ENCODE data around the gene MAPK14.
"Not testable (repeated sequence)": the region's sequence is repeated elsewhere in the genome, so short reads cannot be mapped to it uniquely, and the experiment has no call there.

Gene MAPK14

DNA sequence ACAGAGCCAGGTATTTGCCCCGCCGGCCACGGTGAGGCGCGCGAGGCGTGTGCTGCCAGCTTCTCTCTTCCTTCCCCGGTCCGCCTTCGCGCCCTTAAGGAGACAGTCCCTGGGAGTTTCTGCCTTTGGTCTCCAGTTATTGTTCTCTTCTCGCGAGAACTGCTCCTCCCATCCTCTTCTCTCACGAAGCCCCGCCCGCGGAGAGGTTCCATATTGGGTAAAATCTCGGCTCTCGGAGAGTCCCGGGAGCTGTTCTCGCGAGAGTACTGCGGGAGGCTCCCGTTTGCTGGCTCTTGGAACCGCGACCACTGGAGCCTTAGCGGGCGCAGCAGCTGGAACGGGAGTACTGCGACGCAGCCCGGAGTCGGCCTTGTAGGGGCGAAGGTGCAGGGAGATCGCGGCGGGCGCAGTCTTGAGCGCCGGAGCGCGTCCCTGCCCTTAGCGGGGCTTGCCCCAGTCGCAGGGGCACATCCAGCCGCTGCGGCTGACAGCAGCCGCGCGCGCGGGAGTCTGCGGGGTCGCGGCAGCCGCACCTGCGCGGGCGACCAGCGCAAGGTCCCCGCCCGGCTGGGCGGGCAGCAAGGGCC lies at the start of gene MAPK14:
Gene MAPK14, plus strand, starts transcription at position 308 of the 587 bp plus-strand sequence. CDS start 350 bp downstream, outside the sequence.
- DNase-seq (ENCODE audit: low read depth): peak; percentile 99
- peak within 1 kb of the TSS; percentile 100 for H3K4me3 ChIP-seq (ENCODE audit: low read depth, low read length)
- TF ChIP-seq, protein P1, sequence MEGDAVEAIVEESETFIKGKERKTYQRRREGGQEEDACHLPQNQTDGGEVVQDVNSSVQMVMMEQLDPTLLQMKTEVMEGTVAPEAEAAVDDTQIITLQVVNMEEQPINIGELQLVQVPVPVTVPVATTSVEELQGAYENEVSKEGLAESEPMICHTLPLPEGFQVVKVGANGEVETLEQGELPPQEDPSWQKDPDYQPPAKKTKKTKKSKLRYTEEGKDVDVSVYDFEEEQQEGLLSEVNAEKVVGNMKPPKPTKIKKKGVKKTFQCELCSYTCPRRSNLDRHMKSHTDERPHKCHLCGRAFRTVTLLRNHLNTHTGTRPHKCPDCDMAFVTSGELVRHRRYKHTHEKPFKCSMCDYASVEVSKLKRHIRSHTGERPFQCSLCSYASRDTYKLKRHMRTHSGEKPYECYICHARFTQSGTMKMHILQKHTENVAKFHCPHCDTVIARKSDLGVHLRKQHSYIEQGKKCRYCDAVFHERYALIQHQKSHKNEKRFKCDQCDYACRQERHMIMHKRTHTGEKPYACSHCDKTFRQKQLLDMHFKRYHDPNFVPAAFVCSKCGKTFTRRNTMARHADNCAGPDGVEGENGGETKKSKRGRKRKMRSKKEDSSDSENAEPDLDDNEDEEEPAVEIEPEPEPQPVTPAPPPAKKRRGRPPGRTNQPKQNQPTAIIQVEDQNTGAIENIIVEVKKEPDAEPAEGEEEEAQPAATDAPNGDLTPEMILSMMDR (IDR thresholded peaks at IDR 0.05; ENCODE audit: low read depth, low read length, missing control alignments): peak; percentile 88

DNA sequence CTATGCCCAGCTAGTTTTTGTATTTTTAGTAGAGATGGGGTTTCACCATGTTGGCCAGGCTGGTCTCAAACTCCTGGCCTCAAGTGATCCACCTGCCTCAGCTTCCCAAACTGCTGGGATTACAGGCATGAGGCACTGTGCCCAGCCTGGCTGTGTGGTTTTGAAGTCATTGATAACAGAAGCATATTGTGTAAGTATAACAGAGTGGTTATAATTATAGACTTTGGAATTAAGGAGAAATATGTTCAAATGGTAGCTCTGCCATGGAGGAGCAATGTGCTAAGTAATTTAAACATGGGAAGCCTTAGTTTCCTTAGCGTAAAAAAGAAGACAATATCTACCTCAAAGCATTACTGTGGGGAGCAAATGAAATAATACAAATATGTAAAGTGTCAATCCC lies 47.5 kb upstream of the MAPK14 start:
- not testable (repeated sequence) for H3K4me3 ChIP-seq (ENCODE audit: low read depth, low read length); DNase-seq (ENCODE audit: low read depth)

- TF ChIP-seq, protein P1 (IDR thresholded peaks at IDR 0.05; ENCODE audit: low read depth, low read length, missing control alignments): no peak
- no peak overlapping the region for H3K4me3 ChIP-seq (ENCODE audit: low read depth, low read length)
- no peak for DNase-seq (ENCODE audit: low read depth)
These were observed 46.5 kb upstream of the MAPK14 start for GRCh38 chr6:35980991-35981645.

- TF ChIP-seq, protein P1 (IDR thresholded peaks at IDR 0.05; ENCODE audit: low read depth, low read length, missing control alignments): no peak
- no peak overlapping the region for H3K4me3 ChIP-seq (ENCODE audit: low read depth, low read length)
- DNase-seq (ENCODE audit: low read depth): no peak
These were observed 42.9 kb upstream of the MAPK14 start for GRCh38 chr6:35984701-35985100.

- not testable (repeated sequence) for H3K4me3 ChIP-seq (ENCODE audit: low read depth, low read length); DNase-seq (ENCODE audit: low read depth)
These were observed 39.6 kb upstream of the MAPK14 start for GRCh38 chr6:35988047-35988446.

DNA sequence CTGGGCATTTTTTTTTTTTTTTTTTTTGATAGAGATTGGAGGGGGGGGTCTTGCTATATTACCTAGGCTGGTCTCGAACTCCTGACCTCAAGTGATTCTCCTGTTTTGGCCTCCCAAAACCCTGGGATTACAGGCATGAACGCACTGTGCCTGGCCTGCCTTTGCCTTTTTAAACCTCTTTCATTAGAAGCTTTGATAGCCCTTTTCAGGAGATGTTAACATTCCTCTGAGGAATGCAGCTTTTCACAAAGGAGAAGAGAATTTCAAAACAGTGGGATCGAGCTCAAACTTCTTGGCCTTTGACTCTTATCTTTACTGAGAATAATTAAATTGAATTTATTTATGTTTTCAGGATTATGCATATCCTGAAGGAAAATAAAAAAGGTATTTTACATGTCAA lies 34.5 kb upstream of the MAPK14 start:
- TF ChIP-seq, protein P1 (IDR thresholded peaks at IDR 0.05; ENCODE audit: low read depth, low read length, missing control alignments): no peak
- DNase-seq (ENCODE audit: low read depth): no peak
- no peak overlapping the region for H3K4me3 ChIP-seq (ENCODE audit: low read depth, low read length)

GRCh38 chr6:36000451-36000850 lies 27.2 kb upstream of the MAPK14 start:
- no peak overlapping the region for H3K4me3 ChIP-seq (ENCODE audit: low read depth, low read length)
- DNase-seq (ENCODE audit: low read depth): no peak
- TF ChIP-seq, protein P1 (IDR thresholded peaks at IDR 0.05; ENCODE audit: low read depth, low read length, missing control alignments): no peak

DNA sequence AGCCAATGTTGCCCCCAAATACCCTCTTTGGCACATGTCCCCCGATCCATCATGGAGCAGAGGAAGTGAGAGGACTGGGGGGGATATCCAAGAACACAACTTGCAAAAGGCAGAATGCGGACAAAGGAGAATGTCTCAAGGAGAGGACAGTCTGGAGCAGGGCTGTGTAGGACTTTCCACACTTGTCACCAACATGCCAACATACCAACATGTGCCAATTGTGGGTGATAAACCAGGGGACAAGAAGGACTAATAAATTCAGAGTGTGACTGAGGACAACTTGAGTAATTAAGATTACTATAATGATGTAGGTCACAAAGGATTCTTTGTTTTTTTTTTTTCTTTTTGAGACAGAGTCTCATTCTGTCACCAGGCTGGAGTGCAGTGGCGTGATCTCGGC lies 11.9 kb upstream of the MAPK14 start:
- TF ChIP-seq, protein P1 (IDR thresholded peaks at IDR 0.05; ENCODE audit: low read depth, low read length, missing control alignments): no peak
- H3K4me3 ChIP-seq (ENCODE audit: low read depth, low read length): no peak overlapping the region
- DNase-seq (ENCODE audit: low read depth): no peak

Data from GM12864 (cell line).